ENCODE data around the gene DPYSL3. TPM values are rescaled to one million over a fixed set of nuclear protein-coding genes. Genes with fewer than 3 reads are reported as not detected.
A peak's percentile ranks its signal among the peaks of the same experiment; 100 is the strongest.

Gene DPYSL3
- total RNA-seq, 4 donors from 2014 or later, result 27.6 to 107 (median 31.4) TPM

GRCh38 chr5:147427521-147428401, 82.1 kb downstream of the DPYSL3 start:
- Histone ChIP-seq H3K36me3 (no peaks in the 10 kb centered on the region), H3K27me3 (no peaks in the 10 kb centered on the region), H3K4me3 (no peak overlapping the region), H3K4me1 (peaks cover 0 to 32% (median 10%) of the 10 kb centered on the region in 4 donors), H3K27ac (peak overlapping the region; percentile 2 to 18 (median 14)), H3K9me3 (no peaks in the 10 kb centered on the region)
- DNase-seq, result no peak
- 59 to 67% methylated on average over 1 of the region's 1 CpG for WGBS, 2 donors (ENCODE audit: low coverage in 1 of 2)
- in situ Hi-C loops (cut with MboI; ENCODE audit: low pct_ligation_motif_present in 1 of 4, low pct_unique_long_range_greater_than_20kb in 1 of 4, low sequenced_read_pairs in 3 of 4), result no loop called here
- intact Hi-C loops (cut with DNase I; ENCODE audit: low total_unique reads), result no loop called here
- TF ChIP-seq CTCF (IDR thresholded peaks at IDR 0.05) (no peak), POLR2AphosphoS5 (IDR thresholded peaks at IDR 0.05) (no peak), EP300 (IDR thresholded peaks at IDR 0.05; ENCODE audit: low read depth) (no peak), POLR2A (IDR thresholded peaks at IDR 0.05) (no peak)

DNA sequence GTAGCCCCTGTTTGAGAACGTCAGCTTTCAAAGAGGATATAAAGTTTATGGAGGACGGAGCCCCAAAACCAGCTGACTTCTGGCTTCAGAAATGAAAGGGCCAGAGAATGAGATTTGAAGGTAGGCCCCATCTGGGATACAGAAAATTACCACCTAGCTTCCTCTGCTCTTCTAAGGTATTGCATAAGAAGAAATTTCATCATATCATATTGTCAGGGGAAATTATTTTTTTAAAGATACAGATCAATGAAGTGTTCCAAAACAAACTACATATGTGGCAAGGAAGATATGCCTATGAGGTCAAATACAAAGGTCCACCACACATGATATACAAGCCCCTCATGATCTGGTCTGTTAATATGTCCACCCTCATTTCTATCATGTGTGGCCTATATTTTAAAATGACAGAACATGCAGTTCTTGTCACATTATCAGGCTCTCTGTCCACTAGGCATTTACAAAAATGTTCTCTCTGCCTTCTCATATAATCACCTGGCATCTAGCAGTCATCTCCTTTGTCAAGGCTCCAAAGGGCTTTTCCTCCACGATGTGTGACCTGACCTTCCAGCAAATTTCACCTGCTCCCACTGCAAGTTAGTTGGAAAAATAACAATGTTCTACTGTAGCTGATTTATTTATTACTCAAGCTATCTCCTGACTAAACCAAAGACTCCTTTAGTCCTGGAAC, 83.1 kb downstream of the DPYSL3 start:
- Histone ChIP-seq H3K9me3 (no peaks in the 10 kb centered on the region), H3K27ac (peak overlapping the region in 1 of 4 donors; percentile 17), H3K4me3 (no peak overlapping the region), H3K4me1 (peaks cover 0 to 27% (median 5%) of the 10 kb centered on the region in 4 donors), H3K27me3 (no peaks in the 10 kb centered on the region), H3K36me3 (no peaks in the 10 kb centered on the region)
- WGBS, 2 donors (ENCODE audit: low coverage in 1 of 2), result 55 to 64% methylated on average over 2 to 3 of the region's 3 CpGs
- intact Hi-C loops (cut with DNase I; ENCODE audit: low total_unique reads) (no loop called here), in situ Hi-C loops (cut with MboI; ENCODE audit: low pct_ligation_motif_present in 1 of 4, low pct_unique_long_range_greater_than_20kb in 1 of 4, low sequenced_read_pairs in 3 of 4) (no loop called here)
- no peak for DNase-seq
- no peak for TF ChIP-seq POLR2AphosphoS5 (IDR thresholded peaks at IDR 0.05)
- TF ChIP-seq POLR2A (IDR thresholded peaks at IDR 0.05), result no peak
- no peak for TF ChIP-seq EP300 (IDR thresholded peaks at IDR 0.05; ENCODE audit: low read depth)
- TF ChIP-seq CTCF (IDR thresholded peaks at IDR 0.05), result no peak

- H3K27ac ChIP-seq, result peak overlapping the region; percentile 69 to 78 (median 72)
- intact Hi-C loops (cut with DNase I; ENCODE audit: low total_unique reads) (no loop called here), in situ Hi-C loops (cut with MboI; ENCODE audit: low pct_ligation_motif_present in 1 of 4, low pct_unique_long_range_greater_than_20kb in 1 of 4, low sequenced_read_pairs in 3 of 4) (no loop called here)
- DNase-seq, result no peak
- WGBS, 2 donors (ENCODE audit: low coverage in 1 of 2), result 68 to 88% methylated on average over 2 of the region's 2 CpGs
- TF ChIP-seq POLR2AphosphoS5 (IDR thresholded peaks at IDR 0.05), result no peak
- TF ChIP-seq EP300 (IDR thresholded peaks at IDR 0.05; ENCODE audit: low read depth), result no peak
- TF ChIP-seq CTCF (IDR thresholded peaks at IDR 0.05), result no peak
- no peak for TF ChIP-seq POLR2A (IDR thresholded peaks at IDR 0.05)
- H3K9me3 ChIP-seq, result no peaks in the 10 kb centered on the region
- H3K27me3 ChIP-seq, result no peaks in the 10 kb centered on the region
- H3K36me3 ChIP-seq, result no peaks in the 10 kb centered on the region
- H3K4me3 ChIP-seq, result no peak overlapping the region
- H3K4me1 ChIP-seq, result peaks cover 12 to 28% (median 22%) of the 10 kb centered on the region in 4 donors
Measured at GRCh38 chr5:147418613-147419012, 91.3 kb downstream of the DPYSL3 start.

DNA sequence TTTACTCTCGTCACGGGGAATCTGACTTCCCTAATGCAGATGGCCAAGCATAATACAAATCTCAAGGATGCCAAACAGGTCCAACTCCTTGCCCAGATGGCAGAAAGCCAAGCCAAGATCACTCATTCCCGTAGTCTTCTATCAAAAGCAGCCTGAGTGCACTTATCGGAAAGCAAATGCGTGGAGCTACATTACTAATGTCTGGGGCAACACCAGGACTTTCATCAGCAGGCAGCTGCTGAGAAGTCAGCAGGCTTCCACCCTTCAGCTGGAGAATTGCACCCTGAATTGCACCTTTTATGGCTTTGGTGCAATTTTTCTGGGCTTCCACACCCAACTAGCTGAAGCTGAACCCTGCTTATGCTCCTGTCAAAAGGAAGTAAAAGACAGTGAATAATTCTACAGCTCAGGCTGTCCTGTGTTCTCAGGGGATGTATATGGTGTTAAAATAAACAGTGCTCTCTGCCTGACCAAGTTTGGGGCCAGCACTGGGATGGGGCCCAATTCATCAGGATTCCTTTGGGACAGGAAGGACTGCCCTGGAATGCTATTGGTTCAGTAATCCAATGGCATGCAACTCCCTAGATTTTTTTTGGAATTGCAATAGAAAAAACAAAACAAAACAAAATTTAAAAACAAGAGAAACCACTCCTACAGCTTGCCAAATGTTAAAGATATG, 92.6 kb downstream of the DPYSL3 start:
- peak; percentile 80 for TF ChIP-seq EP300 (IDR thresholded peaks at IDR 0.05; ENCODE audit: low read depth)
- no peak for TF ChIP-seq POLR2A (IDR thresholded peaks at IDR 0.05)
- TF ChIP-seq POLR2AphosphoS5 (IDR thresholded peaks at IDR 0.05), result peak; percentile 47 to 72 (median 62)
- Histone ChIP-seq H3K4me3 (no peak overlapping the region), H3K27ac (peak overlapping the region; percentile 69 to 78 (median 72)), H3K4me1 (peaks cover 12 to 29% (median 22%) of the 10 kb centered on the region in 4 donors), H3K36me3 (no peaks in the 10 kb centered on the region), H3K27me3 (no peaks in the 10 kb centered on the region), H3K9me3 (no peaks in the 10 kb centered on the region)
- in situ Hi-C loops (cut with MboI; ENCODE audit: low pct_ligation_motif_present in 1 of 4, low pct_unique_long_range_greater_than_20kb in 1 of 4, low sequenced_read_pairs in 3 of 4), result no loop called here
- 13 to 23% methylated on average over 2 to 5 of the region's 5 CpGs for WGBS, 2 donors (ENCODE audit: low coverage in 1 of 2)
- DNase-seq, result peak; percentile 81
- intact Hi-C loops (cut with DNase I; ENCODE audit: low total_unique reads), result no loop called here

Measured in transverse colon (tissue), 4 donors.